Activated T-cell treated with anti-CD3 and anti-CD28 coated beads for 24 hours (primary cell): ENCODE measurements around the gene DNAJC25.
A peak's percentile ranks its signal among the peaks of the same experiment; 100 is the strongest.

Experiments used
- DNase-seq: peaks from one replicate; pipeline ENCODE4 v3.0.0-alpha.2; 2020; ENCODE audit warnings: low read depth

The DNAJC25 gene

GRCh38 chr9:111627260-111627963 lies 3.7 kb upstream of the DNAJC25 start:
- no peak for DNase-seq

- no peak for DNase-seq
These were observed 2.7 kb upstream of the DNAJC25 start for GRCh38 chr9:111628411-111628810.

DNA sequence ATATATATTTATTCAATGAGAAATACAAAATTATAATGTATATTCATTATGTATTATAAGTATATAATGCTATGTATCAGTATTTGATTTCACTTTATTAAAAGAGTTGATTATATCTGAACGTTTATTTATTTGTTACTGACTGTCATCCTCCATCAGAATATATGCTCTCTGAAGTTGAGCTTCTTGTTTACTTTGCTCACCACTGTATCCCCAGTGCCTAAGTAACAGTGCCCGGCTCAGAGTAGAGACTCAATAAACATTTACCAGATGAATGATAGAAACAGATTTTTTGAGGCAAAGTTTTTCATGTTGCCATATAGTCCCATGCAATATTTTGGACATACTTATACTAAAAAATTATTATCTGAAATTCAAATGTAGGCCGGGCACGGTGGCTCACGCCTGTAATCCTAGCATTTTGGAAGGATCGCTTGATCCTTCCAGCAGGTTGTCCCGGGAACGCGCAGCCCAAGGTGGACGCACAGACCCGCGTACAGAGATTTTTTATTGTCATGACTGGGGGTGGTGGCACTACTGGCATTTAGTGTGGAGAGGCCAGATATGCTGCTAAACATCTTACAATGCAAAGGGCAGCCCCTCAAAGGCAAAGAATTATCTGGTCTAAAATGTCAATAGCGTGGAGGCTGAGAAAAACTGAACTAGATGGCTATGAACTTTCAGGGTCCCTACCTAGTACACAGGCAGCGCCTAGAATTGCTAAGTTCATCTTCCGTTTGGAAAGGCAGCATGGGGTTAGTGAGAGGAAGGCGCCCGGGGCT lies 761 bp upstream of the DNAJC25 start:
- DNase-seq, result no peak

DNA sequence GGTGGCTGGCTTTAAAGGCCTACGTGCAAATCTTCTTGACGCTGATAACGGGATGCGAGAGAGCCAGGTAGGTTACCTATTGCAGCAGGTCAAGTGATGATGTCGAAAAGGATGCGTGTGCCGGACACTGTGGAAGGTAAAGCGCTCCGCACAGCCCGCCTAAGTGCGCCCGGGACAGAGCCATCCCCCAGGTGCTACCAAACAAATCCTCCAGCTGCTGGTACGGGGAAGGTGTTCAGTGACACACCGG lies 245 bp upstream of the DNAJC25 start:
- no peak for DNase-seq

DNA sequence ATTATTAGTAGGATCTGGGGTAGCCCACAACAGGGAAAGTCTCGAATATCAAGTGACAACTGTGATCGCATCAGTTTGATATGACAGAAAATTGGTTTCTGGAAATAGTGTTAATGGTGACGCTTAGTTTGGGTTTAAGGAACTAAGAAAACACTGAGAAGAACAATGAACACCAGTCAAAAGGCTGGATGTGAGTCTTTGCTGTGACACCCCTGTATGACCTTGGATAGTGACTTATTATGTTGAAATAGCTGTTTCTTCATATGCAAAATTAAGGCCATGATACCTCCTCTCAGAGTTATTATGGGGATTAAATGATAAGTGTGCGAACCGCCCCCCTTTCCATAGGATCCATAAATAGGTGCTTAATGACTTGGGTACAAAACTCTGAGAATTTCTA lies 926 bp downstream of the DNAJC25 start:
- no peak for DNase-seq

GRCh38 chr9:111632695-111633388 lies 1.7 kb downstream of the DNAJC25 start:
- no peak for DNase-seq

DNA sequence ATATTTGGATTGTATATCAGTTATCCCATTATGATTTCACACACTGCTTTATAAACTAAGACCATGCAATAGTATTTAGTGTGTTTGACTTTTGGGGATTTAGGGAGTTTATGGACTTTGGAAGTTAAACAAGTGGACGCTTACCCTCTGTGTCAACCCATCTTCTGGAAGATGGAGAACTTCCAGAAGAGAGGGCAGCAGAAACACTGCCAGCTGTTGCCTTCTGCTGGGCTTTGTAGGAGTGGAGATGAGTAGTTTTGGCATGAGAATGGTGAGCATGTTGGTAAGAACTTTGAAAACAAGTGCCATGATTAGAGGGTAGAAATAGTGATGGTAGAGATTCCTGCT lies 2.2 kb downstream of the DNAJC25 start:
- no peak for DNase-seq

GRCh38 chr9:111634860-111635259 lies 3.7 kb downstream of the DNAJC25 start:
- DNase-seq, result no peak

- no peak for DNase-seq
These were observed 6.4 kb downstream of the DNAJC25 start for GRCh38 chr9:111637421-111637950.

DNA sequence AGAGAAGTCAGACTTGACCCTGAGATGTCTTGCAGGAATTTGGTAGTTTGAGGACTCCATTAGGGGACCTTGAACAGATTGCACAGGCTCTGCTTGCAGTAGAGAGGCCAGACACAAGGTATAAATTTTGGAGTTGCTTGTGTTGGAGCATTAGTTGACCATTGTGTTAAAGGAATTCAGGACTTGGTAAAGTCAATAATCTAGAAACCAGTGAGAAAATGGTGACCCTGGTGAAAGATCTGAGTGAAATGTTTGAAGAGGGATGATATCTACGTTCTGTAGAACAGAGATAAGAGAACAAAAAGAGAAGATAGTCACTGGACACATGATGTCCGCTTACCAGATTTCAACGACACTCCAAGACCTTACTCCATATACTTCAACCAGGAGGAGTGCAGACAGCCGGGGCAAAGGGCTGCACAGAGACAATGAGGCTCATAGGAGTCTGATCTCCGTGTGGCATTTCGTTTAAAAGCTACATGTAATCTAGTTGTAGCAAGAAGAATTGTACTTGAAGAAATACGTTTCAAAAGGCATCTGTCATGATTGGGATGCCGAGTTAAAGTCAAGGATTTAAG lies 13.2 kb downstream of the DNAJC25 start:
- DNase-seq, result no peak

DNA sequence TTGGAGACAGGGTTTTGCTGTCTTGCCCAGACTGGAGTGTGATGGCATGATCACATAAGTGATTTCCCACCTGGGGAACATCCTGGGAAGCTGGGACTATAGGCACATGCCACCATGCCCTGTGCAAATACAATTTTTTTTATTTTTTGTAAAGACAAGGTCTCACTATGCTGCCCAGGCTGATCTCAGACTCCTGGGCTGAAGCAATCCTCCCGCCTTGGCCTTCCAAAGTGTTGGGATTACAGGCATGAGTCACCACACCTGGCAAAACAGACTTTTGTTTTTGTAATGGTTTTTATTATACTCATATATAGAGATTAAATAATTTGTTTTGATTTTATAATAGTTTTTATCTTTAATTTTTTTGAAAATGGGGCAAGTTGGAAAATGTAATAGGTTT lies 14.7 kb downstream of the DNAJC25 start:
- DNase-seq, result no peak

- no peak for DNase-seq
These were observed 15.3 kb downstream of the DNAJC25 start for GRCh38 chr9:111646417-111646816.

GRCh38 chr9:111648066-111648465 lies 16.9 kb downstream of the DNAJC25 start:
- no peak for DNase-seq

DNA sequence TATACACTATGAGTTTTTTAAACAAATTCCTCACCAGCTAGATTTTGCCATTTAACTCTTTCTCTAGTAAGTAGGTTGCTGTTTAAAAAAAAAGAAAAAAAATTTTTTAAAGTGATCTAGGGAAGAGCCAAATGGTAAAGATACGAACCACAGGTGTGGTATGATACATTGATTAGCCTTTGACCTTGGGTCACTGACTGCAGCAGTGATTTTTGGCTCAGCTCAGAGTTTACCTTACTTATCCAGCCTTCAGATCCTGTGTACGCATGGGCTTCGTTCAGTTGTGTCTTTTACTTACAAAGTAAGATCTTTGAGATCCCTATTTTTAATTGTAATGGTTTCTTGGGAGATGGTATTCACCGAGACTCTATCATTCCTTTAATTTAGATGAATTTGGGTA lies 17.9 kb downstream of the DNAJC25 start:
- no peak for DNase-seq

DNA sequence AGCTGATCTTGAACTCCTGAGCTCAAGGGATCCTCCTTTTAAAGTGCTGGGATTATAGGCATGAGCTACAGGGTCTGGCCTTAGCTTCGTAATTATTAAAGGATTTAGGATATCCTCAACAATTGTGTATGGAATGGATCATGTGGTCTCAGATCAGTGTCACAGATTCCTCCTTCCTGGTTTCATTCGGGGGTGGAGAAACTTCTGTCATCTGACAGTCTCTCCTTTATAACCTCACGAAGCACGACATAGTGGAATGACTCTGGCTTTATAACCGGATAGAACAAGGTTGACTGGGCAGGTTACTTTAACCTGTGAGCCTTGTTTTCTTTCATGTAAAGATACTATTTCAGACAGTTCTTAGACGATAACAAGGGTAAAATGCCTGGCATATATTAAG lies 25.9 kb downstream of the DNAJC25 start:
- DNase-seq, result no peak

DNA sequence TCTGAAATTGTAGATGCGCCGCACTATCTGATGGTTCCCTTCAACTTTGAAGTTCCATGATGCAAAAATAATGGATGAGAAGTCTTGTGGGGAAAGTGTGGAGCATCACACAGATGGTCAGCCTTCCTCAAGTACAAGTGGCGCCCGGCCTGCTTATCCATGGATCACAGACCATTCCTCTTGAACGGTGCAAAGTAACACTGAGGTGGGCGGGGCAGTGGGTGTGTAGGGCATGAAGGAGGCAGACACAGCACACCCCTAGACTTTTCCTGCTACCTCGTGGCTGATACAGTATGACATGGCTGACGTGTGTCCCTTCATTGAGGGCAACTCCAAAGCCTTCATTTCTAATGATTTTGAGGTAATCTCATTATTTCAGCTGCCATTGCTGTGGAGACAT lies 27.8 kb downstream of the DNAJC25 start:
- DNase-seq, result no peak

DNA sequence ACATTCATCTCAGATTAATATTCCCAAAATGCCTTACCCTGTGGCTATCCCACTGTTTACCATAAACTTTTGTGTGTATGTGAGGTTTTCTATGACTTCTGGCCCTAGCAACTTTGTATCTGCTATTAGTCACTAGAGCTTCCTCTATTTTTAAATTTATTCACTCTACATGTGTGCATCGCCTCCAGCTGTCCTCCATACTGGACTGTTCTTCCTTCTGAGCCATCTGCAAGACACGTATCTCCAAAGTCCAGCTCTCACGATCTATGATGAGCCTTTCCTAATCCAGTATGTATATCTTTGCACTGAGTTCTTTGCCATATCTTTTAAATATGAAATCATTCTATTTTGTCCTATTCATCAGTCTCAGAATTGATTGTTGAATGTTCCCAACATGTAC lies 28.6 kb downstream of the DNAJC25 start:
- no peak for DNase-seq

- DNase-seq, result peak; percentile 58
These were observed 30.1 kb downstream of the DNAJC25 start, which contains the start of gene GNG10 for GRCh38 chr9:111661150-111661801. GNG10 (plus strand) TSS chr9:111661605; CDS start chr9:111661635, 30 bp downstream.

- DNase-seq, result peak; percentile 5
These were observed 30.8 kb downstream of the DNAJC25 start for GRCh38 chr9:111661802-111662521.

- no peak for DNase-seq
These were observed 31.6 kb downstream of the DNAJC25 start for GRCh38 chr9:111662576-111663300.

GRCh38 chr9:111663301-111663823 lies 32.2 kb downstream of the DNAJC25 start:
- DNase-seq, result no peak
